Measurements from ENCODE around the gene ELN.

ELN gene

GRCh38 chr7:74026406-74026902, 1.5 kb upstream of the ELN start:
- H3K4me3 Mint-ChIP-seq, result peak overlapping the region in 1 of 3 experiments; percentile 78
- no peaks in the 10 kb centered on the region for H3K36me3 Mint-ChIP-seq (ENCODE audit: low read depth)
- H3K27me3 Mint-ChIP-seq (ENCODE audit: low read depth), result peaks cover 22% of the 10 kb centered on the region
- peak overlapping the region; percentile 45 to 90 (median 62) for H3K27ac Mint-ChIP-seq
- no peak for TF ChIP-seq CTCF (IDR thresholded peaks at IDR 0.05; ENCODE audit: unreplicated experiment in 3 of 3)
- H3K9me3 Mint-ChIP-seq, result no peaks in the 10 kb centered on the region
- H3K4me1 Mint-ChIP-seq, result peaks cover 55% of the 10 kb centered on the region

- Mint-ChIP-seq H3K9me3 (no peaks in the 10 kb centered on the region), H3K36me3 (ENCODE audit: low read depth) (no peaks in the 10 kb centered on the region), H3K27me3 (ENCODE audit: low read depth) (peaks cover 22% of the 10 kb centered on the region), H3K4me3 (peak overlapping the region; percentile 15 to 78 (median 63)), H3K27ac (peak overlapping the region; percentile 81 to 91 (median 90)), H3K4me1 (peaks cover 62% of the 10 kb centered on the region)
- peak; percentile 89 to 96 (median 94) for TF ChIP-seq CTCF (IDR thresholded peaks at IDR 0.05; ENCODE audit: unreplicated experiment in 3 of 3)
Measured at GRCh38 chr7:74026903-74027682, 880 bp upstream of the ELN start.

- Mint-ChIP-seq H3K9me3 (no peaks in the 10 kb centered on the region), H3K4me1 (peaks cover 66% of the 10 kb centered on the region), H3K4me3 (peak overlapping the region; percentile 24 to 87 (median 86)), H3K27me3 (ENCODE audit: low read depth) (peaks cover 12% of the 10 kb centered on the region), H3K36me3 (ENCODE audit: low read depth) (no peaks in the 10 kb centered on the region), H3K27ac (peak overlapping the region in 2 of 3 experiments; percentile 28 to 48)
- TF ChIP-seq CTCF (IDR thresholded peaks at IDR 0.05; ENCODE audit: unreplicated experiment in 3 of 3), result no peak
Measured at GRCh38 chr7:74028321-74028838, 407 bp downstream of the ELN start.

- Mint-ChIP-seq H3K4me1 (peaks cover 68% of the 10 kb centered on the region), H3K27me3 (ENCODE audit: low read depth) (peaks cover 4% of the 10 kb centered on the region), H3K36me3 (ENCODE audit: low read depth) (no peaks in the 10 kb centered on the region), H3K27ac (peak overlapping the region in 2 of 3 experiments; percentile 28 to 48), H3K4me3 (peak overlapping the region; percentile 43 to 86 (median 80)), H3K9me3 (no peaks in the 10 kb centered on the region)
- no peak for TF ChIP-seq CTCF (IDR thresholded peaks at IDR 0.05; ENCODE audit: unreplicated experiment in 3 of 3)
Measured at GRCh38 chr7:74029089-74029785, 1.3 kb downstream of the ELN start.

GRCh38 chr7:74029991-74030415, 2.0 kb downstream of the ELN start:
- Mint-ChIP-seq H3K27ac (peak overlapping the region in 2 of 3 experiments; percentile 56 to 69), H3K4me3 (peak overlapping the region; percentile 43 to 86 (median 80)), H3K36me3 (ENCODE audit: low read depth) (no peaks in the 10 kb centered on the region), H3K4me1 (peaks cover 69% of the 10 kb centered on the region), H3K9me3 (no peaks in the 10 kb centered on the region), H3K27me3 (ENCODE audit: low read depth) (peaks cover 4% of the 10 kb centered on the region)
- no peak for TF ChIP-seq CTCF (IDR thresholded peaks at IDR 0.05; ENCODE audit: unreplicated experiment in 3 of 3)
